ENCODE results near the gene FAT1. TPM values are rescaled to one million over a fixed set of nuclear protein-coding genes. Genes with fewer than 3 reads are reported as not detected.

Gene FAT1
- total and polyA plus RNA-seq, 2 donors (not counting 3 experiments of a cell fraction or from before 2014, with no cell fraction given) = 9.2 to 9.8 TPM

- Histone ChIP-seq H3K9me3 (replicated peaks; ENCODE audit: control insufficient read depth, insufficient read depth, low read length) (no peaks in the 10 kb centered on the region), H3K9me1 (replicated peaks; ENCODE audit: control insufficient read depth, extremely low read depth, insufficient read depth, low read length) (no peaks in the 10 kb centered on the region), H3K27ac (ENCODE audit: insufficient read depth, low read depth, low read length) (no peak overlapping the region), H4K20me1 (replicated peaks; ENCODE audit: control insufficient read depth, extremely low read depth, insufficient read depth, low read length) (no peaks in the 10 kb centered on the region), H3K4me2 (ENCODE audit: insufficient read depth, low read length) (no peak overlapping the region), H3K27me3 (ENCODE audit: control insufficient read depth in 2 of 2, insufficient read depth in 2 of 2, low read length in 2 of 2) (no peaks in the 10 kb centered on the region), H2AFZ (ENCODE audit: low read depth, low read length) (no peak overlapping the region), H3K4me1 (ENCODE audit: control insufficient read depth, extremely low read depth, insufficient read depth, low read length) (no peaks in the 10 kb centered on the region), H3K9ac (replicated peaks; ENCODE audit: extremely low read depth, insufficient read depth, low read length) (no peak overlapping the region), H3K36me3 (ENCODE audit: control insufficient read depth in 2 of 2, extremely low read depth in 1 of 2, insufficient read depth in 2 of 2, low read length in 2 of 2) (no peaks in the 10 kb centered on the region), H3K79me2 (ENCODE audit: control insufficient read depth, insufficient read depth, low read length) (no peaks in the 10 kb centered on the region), H3K4me3 (replicated peaks in 1 of 3; ENCODE audit: insufficient read depth in 1 of 3, low read depth in 1 of 3, low read length in 3 of 3) (no peak overlapping the region)
- ChIA-PET POLR2A (no interaction called here), CTCF (no interaction called here)
- DNase-seq (ENCODE audit: low read depth, low spot score) (no peak), FAIRE-seq (no peak)
- no peak for TF ChIP-seq FOS (IDR thresholded peaks at IDR 0.05; ENCODE audit: borderline replicate concordance, insufficient read depth, low read length)
- no peak for TF ChIP-seq POLR2A (IDR thresholded peaks at IDR 0.05; ENCODE audit: low read depth, low read length)
- no peak for TF ChIP-seq JUN (IDR thresholded peaks at IDR 0.05; ENCODE audit: borderline replicate concordance, insufficient read depth, insufficient read length, low read depth)
- no peak for TF ChIP-seq GATA2 (IDR thresholded peaks at IDR 0.05; ENCODE audit: insufficient read depth, insufficient read length, low read depth, low read length)
- TF ChIP-seq MYC (IDR thresholded peaks at IDR 0.05; ENCODE audit: low read depth, low read length) = no peak
- no peak for TF ChIP-seq EZH2 (IDR thresholded peaks at IDR 0.05; ENCODE audit: borderline replicate concordance, low read depth, low read length, severe bottlenecking)
- no peak for TF ChIP-seq POLR2AphosphoS5 (IDR thresholded peaks at IDR 0.05; ENCODE audit: insufficient read depth, low read depth, low read length)
- no peak for TF ChIP-seq CTCF (IDR thresholded peaks at IDR 0.05; ENCODE audit: extremely low read depth in 1 of 2, insufficient read depth in 1 of 2, low read depth in 1 of 2, low read length in 2 of 2)
- no peak for TF ChIP-seq MAX (IDR thresholded peaks at IDR 0.05; ENCODE audit: insufficient read depth, insufficient read length)
- intact Hi-C loops (cut with micrococcal nuclease) (no loop called here), dilution Hi-C loops (cut with MboI; ENCODE audit: extremely low pct_ligation_motif_present, low sequenced_read_pairs) (no loop called here)
- BruUV-seq (replicated peaks) = no TSS peak
Observed at GRCh38 chr4:186707574-186707973, 16.1 kb downstream of the FAT1 start.
